ENCODE measurements around the gene PDE7B.

DNA sequence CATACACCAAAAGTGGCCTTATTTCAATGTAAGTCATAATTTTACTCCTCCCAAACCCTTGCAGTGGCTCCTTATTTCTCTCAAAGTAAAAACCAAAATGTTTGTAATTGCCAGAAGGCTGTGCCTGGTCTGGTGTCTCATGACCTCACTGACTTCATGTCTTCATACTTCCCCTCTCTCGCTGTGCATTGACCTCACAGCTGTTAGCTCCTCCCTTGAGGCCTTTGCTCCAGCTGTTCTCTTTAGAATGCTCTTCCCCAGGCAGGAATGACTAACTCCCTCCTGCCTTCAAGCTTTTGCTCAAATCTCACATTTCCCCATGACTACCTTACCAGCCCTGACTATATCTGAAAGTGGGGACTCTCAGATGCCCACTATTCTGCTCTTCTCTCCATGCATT is 315.3 kb downstream of the PDE7B start:
- TF ChIP-seq GATA3 (IDR thresholded peaks at IDR 0.05; ENCODE audit: low read depth, low read length) (no peak), GATA2 (IDR thresholded peaks at IDR 0.05; ENCODE audit: low read depth, low read length) (no peak)
